Measurements from ENCODE around the gene MEF2D.

Gene MEF2D

DNA sequence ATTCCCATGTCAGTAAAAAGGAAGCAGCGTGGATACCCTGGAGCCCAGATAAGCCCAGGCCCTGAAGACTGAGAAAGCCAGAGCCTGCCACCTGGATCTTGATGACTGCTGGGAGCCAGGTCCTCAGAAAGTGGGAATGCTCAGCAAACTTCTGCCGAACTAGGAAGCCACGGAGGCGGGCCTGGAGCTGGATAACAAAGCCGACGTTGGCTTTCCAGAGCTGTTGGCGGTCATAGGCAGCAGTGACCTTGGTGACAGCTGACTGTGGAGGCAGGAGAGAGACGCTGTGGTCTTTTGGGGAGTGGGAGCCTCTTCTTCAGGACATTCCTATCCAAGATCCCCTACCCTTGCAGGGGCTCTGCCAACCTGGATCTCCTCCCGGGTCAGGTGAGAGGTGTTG lies 47.4 kb upstream of the MEF2D start:
- no peaks in the 10 kb centered on the region for H3K79me2 ChIP-seq (ENCODE audit: low read length)
- no peak overlapping the region for H3K4me3 ChIP-seq (ENCODE audit: low read length)
- no peaks in the 10 kb centered on the region for H3K4me1 ChIP-seq (ENCODE audit: low read length)
- no peak overlapping the region for H3K4me2 ChIP-seq (ENCODE audit: low read depth, low read length)
- TF ChIP-seq EZH2 (optimal IDR thresholded peaks at IDR 0.05; ENCODE audit: low read depth, low read length) (no peak), EZH2phosphoT487 (IDR thresholded peaks at IDR 0.05; ENCODE audit: low read length) (no peak)
- TF ChIP-seq, protein P1, sequence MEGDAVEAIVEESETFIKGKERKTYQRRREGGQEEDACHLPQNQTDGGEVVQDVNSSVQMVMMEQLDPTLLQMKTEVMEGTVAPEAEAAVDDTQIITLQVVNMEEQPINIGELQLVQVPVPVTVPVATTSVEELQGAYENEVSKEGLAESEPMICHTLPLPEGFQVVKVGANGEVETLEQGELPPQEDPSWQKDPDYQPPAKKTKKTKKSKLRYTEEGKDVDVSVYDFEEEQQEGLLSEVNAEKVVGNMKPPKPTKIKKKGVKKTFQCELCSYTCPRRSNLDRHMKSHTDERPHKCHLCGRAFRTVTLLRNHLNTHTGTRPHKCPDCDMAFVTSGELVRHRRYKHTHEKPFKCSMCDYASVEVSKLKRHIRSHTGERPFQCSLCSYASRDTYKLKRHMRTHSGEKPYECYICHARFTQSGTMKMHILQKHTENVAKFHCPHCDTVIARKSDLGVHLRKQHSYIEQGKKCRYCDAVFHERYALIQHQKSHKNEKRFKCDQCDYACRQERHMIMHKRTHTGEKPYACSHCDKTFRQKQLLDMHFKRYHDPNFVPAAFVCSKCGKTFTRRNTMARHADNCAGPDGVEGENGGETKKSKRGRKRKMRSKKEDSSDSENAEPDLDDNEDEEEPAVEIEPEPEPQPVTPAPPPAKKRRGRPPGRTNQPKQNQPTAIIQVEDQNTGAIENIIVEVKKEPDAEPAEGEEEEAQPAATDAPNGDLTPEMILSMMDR (IDR thresholded peaks at IDR 0.05; ENCODE audit: low read length): no peak
- no peaks in the 10 kb centered on the region for H3K9me3 ChIP-seq (replicated peaks; ENCODE audit: insufficient read depth, low read length)
- no peak overlapping the region for H3K27ac ChIP-seq (ENCODE audit: low read length)
- no peaks in the 10 kb centered on the region for H4K20me1 ChIP-seq (ENCODE audit: insufficient read depth, low read length)
- H3K27me3 ChIP-seq (replicated peaks; ENCODE audit: insufficient read depth, low read length): no peaks in the 10 kb centered on the region
- no peak for DNase-seq
- no peaks in the 10 kb centered on the region for H3F3A ChIP-seq (ENCODE audit: insufficient read depth, low read length)
- H3K9ac ChIP-seq (ENCODE audit: low read length): no peak overlapping the region
- no peaks in the 10 kb centered on the region for H3K36me3 ChIP-seq (replicated peaks; ENCODE audit: insufficient read depth, low read length)
- no peaks in the 10 kb centered on the region for H3K9me2 ChIP-seq (replicated peaks; ENCODE audit: insufficient read depth, low read length)
- no peak overlapping the region for H2AFZ ChIP-seq (ENCODE audit: low read length)

DNA sequence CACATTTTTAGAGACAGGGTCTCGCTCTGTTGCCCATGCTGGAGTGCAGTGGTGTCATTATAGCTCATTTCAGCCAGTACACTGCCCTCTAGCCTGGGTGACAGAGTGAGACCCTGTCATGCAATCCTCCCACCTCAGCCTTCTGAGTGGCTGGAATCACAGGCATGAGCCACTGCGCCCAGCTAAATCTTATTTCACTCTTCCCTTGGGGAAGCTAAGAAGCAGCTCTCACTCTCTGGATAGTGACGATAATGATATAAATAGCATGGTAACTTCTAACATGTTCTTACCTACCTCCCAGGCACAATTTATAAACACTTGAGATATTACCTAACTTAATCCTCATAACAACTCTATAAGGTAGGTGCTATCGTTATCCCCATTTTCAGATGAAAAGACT lies 46.9 kb upstream of the MEF2D start:
- no peak for DNase-seq
- no peaks in the 10 kb centered on the region for H3K27me3 ChIP-seq (replicated peaks; ENCODE audit: insufficient read depth, low read length)
- no peaks in the 10 kb centered on the region for H4K20me1 ChIP-seq (ENCODE audit: insufficient read depth, low read length)
- H2AFZ ChIP-seq (ENCODE audit: low read length): no peak overlapping the region
- no peak overlapping the region for H3K4me3 ChIP-seq (ENCODE audit: low read length)
- no peaks in the 10 kb centered on the region for H3F3A ChIP-seq (ENCODE audit: insufficient read depth, low read length)
- TF ChIP-seq EZH2 (optimal IDR thresholded peaks at IDR 0.05; ENCODE audit: low read depth, low read length) (no peak), EZH2phosphoT487 (IDR thresholded peaks at IDR 0.05; ENCODE audit: low read length) (no peak)
- TF ChIP-seq, protein P1 (IDR thresholded peaks at IDR 0.05; ENCODE audit: low read length): no peak
- H3K4me2 ChIP-seq (ENCODE audit: low read depth, low read length): no peak overlapping the region
- H3K4me1 ChIP-seq (ENCODE audit: low read length): no peaks in the 10 kb centered on the region
- H3K27ac ChIP-seq (ENCODE audit: low read length): no peak overlapping the region
- H3K36me3 ChIP-seq (replicated peaks; ENCODE audit: insufficient read depth, low read length): no peaks in the 10 kb centered on the region
- H3K79me2 ChIP-seq (ENCODE audit: low read length): no peaks in the 10 kb centered on the region
- H3K9me2 ChIP-seq (replicated peaks; ENCODE audit: insufficient read depth, low read length): no peaks in the 10 kb centered on the region
- H3K9ac ChIP-seq (ENCODE audit: low read length): no peak overlapping the region
- H3K9me3 ChIP-seq (replicated peaks; ENCODE audit: insufficient read depth, low read length): no peaks in the 10 kb centered on the region

DNA sequence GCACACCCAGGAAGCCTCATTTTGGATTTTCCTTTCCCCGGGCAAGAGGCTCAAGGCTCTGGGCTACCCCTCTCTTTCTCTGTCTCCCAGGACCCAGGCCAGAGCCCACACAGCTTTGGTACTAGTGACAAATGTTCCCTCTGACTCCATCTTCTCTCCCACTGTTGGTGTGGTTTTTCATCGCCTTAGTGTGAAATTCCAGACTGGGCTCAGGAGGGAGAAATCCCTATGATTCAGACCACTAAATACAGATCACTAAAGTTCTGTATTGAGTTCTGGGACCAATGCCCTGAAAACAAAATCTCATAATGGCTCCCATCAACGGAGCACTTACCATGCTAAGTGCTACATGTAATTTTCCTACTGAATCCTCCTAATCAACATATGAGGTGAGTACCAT lies 45.7 kb upstream of the MEF2D start:
- no peak overlapping the region for H3K27ac ChIP-seq (ENCODE audit: low read length)
- no peaks in the 10 kb centered on the region for H3K79me2 ChIP-seq (ENCODE audit: low read length)
- no peaks in the 10 kb centered on the region for H3K9me2 ChIP-seq (replicated peaks; ENCODE audit: insufficient read depth, low read length)
- H3F3A ChIP-seq (ENCODE audit: insufficient read depth, low read length): no peaks in the 10 kb centered on the region
- H3K4me3 ChIP-seq (ENCODE audit: low read length): no peak overlapping the region
- H4K20me1 ChIP-seq (ENCODE audit: insufficient read depth, low read length): no peaks in the 10 kb centered on the region
- no peaks in the 10 kb centered on the region for H3K9me3 ChIP-seq (replicated peaks; ENCODE audit: insufficient read depth, low read length)
- no peaks in the 10 kb centered on the region for H3K36me3 ChIP-seq (replicated peaks; ENCODE audit: insufficient read depth, low read length)
- H3K4me1 ChIP-seq (ENCODE audit: low read length): no peaks in the 10 kb centered on the region
- TF ChIP-seq EZH2phosphoT487 (IDR thresholded peaks at IDR 0.05; ENCODE audit: low read length) (no peak), EZH2 (optimal IDR thresholded peaks at IDR 0.05; ENCODE audit: low read depth, low read length) (no peak)
- TF ChIP-seq, protein P1 (IDR thresholded peaks at IDR 0.05; ENCODE audit: low read length): no peak
- no peak overlapping the region for H2AFZ ChIP-seq (ENCODE audit: low read length)
- no peaks in the 10 kb centered on the region for H3K27me3 ChIP-seq (replicated peaks; ENCODE audit: insufficient read depth, low read length)
- no peak overlapping the region for H3K4me2 ChIP-seq (ENCODE audit: low read depth, low read length)
- no peak overlapping the region for H3K9ac ChIP-seq (ENCODE audit: low read length)
- no peak for DNase-seq

Measured in MM.1S (cell line).